ENCODE data around the gene MBD4.
"Not testable (repeated sequence)": the region's sequence is repeated elsewhere in the genome, so short reads cannot be mapped to it uniquely, and the experiment has no call there.

The MBD4 gene

DNA sequence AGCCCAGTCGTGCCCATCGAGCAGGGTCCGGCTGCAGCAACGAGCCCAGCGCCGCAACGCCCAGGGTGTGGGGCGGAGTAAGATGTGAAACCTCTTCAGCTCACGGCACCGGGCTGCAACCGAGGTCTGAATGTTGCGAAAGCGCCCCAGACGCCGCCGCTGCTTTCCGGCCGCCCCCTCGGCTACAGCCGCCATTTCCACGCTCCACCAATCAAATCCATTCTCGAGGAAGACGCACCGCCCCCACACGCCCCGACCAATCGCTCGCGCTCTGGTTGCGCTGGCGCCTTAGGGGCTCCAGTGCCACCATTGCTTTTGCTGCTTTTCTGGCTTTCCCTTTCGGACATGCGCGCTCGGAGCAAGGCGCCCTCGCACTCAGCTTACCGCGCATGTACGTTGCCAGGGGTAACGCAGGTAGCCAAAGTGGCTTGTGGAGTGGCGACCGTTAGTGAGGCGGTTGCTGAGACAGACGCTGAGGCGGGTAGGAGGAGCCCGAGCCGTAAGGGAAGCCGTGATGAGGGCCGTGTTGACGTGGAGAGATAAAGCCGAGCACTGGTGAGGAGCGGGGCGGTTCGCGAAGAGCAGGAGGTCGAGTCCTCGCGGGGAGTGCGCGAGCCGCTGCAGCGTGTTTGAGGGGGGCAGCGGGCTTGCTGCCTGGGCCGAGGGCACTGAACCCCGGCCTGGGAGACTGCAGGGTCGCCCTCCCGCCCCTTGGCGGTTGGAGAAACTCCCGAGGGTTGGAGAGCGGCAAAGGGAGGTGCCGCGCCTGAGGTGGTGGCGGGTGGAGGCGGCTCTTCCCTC lies at the start of gene MBD4, which contains the start of gene IFT122:
Gene MBD4, minus strand, starts transcription at position 132 of the 801 bp plus-strand sequence. Its CDS starts 115 bp downstream, at position 17.
Gene IFT122, plus strand, starts transcription at position 408 of the 801 bp plus-strand sequence. Its CDS starts 107 bp downstream, at position 515.
- peak; percentile 99 for DNase-seq (ENCODE audit: low spot score)

DNA sequence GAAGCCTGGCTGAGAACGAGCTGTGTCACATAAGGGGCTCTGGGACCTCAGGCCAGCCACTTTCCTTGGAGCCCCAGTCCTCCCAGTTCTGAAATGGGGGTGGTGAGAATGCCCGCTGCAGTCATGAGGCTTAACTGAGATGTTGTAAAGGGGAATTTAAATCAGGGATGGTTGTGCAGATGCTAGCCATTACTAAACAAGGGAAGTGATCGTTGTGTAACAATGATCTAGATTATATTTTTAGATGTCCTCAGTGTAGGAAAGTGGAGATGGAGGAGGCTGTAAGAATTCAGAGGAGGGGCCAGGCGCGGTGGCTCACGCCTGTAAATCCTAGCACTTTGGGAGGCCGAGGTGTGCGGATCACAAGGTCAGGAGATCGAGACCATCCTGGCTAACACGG lies 49.5 kb upstream of the MBD4 start:
- not testable (repeated sequence) for DNase-seq (ENCODE audit: low spot score)

DNA sequence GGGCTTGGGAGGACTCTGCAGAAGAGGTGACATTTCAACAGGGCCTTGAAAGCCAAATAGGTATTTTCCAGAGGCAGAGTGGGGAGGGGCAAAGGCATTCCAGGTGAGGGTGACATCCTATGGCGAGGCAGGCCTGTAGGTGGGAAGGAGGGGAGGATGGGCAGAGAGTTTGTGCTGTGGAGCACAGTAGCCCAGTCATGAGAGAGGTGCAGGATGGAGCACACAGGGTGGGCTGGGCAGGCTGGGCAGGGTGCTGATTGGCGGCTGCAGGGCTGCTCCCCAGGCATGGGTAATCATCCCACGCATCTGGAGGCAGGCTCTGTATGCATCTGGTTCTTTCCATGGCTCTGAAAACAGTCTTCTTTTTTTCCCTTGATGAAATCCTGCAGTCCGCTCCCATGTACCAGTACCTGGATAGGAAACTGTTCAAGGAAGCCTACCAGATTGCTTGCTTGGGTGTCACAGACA lies 48.2 kb upstream of the MBD4 start:
- DNase-seq (ENCODE audit: low spot score): not testable (repeated sequence)

DNA sequence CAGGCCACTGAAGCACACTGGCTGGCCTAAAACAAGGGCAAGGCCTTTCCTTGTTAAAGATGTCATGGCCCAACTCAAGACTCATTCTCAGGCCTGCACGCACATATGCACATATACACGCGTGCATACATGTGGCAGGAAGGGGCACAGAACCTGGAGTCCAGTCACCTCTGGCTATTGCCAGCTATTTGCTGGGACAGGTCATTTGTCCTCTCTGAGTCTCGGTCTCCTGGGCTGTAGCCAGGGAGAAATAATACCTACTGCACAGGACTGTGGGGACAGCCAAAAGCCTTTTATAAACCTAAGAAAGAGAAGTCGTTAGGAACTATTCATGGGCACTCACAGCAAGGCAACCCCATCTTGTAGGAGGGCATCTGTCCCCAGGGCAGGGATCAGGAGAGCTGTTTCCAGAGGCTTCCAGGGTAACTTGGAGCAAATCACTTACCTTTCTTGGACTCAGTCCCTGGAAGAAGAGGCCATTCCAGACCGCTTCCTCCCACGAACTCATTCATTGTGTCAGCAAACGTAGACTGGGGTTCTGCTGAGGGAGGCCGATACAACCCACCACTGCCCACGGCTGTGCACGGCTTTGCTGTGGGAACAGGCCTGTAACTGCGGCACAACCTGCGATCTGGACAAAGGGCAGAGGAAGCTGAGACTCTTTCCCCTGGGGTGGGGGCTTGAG lies 47.6 kb upstream of the MBD4 start:
- DNase-seq (ENCODE audit: low spot score): no peak

DNA sequence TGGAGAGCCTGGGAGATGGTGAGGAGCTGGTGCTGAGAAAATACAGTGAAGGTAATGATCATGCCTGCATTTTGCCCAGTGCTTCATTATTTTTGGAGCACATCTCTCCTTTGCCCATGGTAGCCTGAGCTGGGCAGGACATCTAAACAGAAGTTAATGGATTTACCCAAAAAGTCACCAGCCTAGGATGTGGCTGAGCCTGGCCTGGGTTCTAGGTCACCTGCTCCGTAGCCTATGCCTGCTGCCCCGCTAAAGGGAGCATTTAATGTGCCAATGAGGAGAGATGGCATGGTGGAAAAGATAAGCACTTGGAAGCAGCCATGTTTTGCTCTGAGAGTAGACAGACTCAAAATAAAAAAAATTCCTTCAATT lies 46.9 kb upstream of the MBD4 start:
- no peak for DNase-seq (ENCODE audit: low spot score)

DNA sequence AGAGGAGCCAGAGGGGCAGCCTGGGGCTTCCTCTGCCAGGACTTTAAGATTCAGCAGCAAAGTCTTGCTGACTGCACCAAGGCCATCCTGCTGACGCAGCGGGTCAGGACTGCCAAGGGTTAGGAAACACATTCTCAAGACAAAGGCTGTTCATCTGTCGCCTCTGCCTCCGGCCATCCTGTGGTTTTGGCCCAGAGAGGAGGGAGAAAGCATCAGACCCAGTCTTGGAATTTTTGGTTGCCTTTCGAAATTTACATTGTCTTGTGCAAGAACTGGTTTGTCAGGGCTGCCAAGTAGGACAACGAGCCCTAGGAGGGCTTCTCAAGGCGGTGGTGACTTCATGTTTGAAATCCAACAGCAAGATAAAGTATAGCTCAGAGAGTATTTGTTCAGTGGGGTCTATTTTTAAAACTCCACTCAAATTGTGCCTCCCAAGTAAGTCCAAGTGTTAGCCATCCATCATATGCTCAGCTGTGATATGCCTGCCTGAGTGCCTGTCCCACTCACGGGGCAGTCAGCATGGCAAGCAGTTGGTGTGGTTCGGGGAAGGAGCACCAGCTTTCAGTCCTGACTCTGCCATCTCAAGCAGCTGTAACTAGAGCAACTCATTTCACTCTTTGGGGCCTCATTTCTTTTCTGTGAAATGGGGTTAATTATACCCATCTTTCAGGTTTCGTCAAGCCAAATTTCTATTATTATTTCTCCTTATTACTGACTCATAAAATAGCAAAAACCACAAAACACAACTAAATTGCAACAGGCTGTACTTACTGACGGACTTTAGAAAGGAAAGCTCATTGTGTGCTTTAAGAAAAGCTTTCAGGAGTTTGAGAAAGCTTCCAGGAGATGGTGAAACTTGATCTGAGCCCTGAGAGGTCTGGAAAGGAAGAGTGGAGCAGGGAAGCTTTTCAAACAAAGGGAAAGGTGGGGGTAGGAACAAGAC lies 46.2 kb upstream of the MBD4 start:
- peak; percentile 94 for DNase-seq (ENCODE audit: low spot score)

GRCh38 chr3:129485146-129485545 lies 45.4 kb upstream of the MBD4 start:
- not testable (repeated sequence) for DNase-seq (ENCODE audit: low spot score)

- no peak for DNase-seq (ENCODE audit: low spot score)
Observed at GRCh38 chr3:129483870-129484269, 44.1 kb upstream of the MBD4 start.

DNA sequence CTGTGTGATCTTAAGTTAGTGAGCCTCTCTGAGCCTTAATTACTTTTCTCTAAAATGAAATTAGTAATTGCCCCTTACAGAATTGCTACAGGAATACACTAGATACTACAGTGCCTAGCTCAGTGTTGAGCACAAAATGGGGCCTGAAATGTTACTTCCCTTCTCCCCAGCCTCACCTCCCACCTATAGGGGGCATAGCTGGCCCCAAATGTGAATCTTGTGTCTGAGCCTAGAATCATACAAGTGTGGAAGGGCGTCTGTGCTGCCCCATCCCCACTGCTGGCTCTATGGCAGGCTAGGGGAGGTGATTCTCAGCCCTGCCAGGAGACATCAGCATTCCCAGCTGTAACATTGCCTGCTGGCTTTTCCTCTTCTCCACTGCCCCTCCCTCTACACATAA lies 43.0 kb upstream of the MBD4 start:
- DNase-seq (ENCODE audit: low spot score): no peak

GRCh38 chr3:129481766-129482332 lies 42.1 kb upstream of the MBD4 start:
- peak; percentile 63 for DNase-seq (ENCODE audit: low spot score)

GRCh38 chr3:129481225-129481765 lies 41.5 kb upstream of the MBD4 start:
- DNase-seq (ENCODE audit: low spot score): not testable (repeated sequence)

GRCh38 chr3:129476586-129476985 lies 36.8 kb upstream of the MBD4 start:
- no peak for DNase-seq (ENCODE audit: low spot score)

GRCh38 chr3:129475863-129476262 lies 36.1 kb upstream of the MBD4 start:
- DNase-seq (ENCODE audit: low spot score): no peak

DNA sequence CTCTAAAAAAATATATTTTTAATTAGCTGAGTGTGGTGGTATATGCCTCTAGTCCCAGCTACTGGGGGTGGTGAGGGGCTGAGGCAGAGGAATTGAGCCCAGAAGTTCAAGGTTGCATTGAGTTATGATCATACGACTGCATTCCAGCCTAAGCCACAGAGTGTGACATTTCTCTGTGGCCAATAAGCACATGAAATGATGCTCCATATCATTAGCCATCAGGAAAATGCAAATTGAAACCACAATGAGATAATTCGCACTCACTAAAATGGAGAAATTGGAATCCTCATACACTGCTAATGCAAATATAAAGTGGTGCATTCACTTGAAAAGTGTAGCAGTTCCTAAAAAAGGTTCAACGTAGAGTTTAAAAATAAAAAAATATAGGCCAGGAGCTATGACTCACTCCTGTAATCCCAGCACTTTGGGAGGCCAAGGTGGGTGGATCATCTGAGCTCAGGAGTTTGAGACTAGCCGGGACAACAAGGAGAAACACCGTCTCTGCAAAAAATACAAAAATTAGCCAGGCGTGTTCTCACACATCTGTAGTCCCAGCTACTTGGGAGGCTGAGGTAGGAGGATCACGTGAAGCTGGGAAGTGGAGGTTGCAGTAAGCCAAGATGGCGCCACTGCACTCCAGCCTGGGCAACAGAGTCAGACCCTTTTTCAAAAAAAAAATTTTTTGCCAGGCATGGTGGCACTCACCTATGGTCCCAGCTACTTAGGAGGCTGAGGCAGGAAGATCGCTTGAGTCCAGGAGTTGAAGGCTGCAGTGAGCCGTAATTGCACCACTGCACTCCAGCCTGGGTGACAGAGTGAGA lies 35.4 kb upstream of the MBD4 start:
- DNase-seq (ENCODE audit: low spot score): no peak

GRCh38 chr3:129473769-129474152 lies 34.0 kb upstream of the MBD4 start:
- no peak for DNase-seq (ENCODE audit: low spot score)

DNA sequence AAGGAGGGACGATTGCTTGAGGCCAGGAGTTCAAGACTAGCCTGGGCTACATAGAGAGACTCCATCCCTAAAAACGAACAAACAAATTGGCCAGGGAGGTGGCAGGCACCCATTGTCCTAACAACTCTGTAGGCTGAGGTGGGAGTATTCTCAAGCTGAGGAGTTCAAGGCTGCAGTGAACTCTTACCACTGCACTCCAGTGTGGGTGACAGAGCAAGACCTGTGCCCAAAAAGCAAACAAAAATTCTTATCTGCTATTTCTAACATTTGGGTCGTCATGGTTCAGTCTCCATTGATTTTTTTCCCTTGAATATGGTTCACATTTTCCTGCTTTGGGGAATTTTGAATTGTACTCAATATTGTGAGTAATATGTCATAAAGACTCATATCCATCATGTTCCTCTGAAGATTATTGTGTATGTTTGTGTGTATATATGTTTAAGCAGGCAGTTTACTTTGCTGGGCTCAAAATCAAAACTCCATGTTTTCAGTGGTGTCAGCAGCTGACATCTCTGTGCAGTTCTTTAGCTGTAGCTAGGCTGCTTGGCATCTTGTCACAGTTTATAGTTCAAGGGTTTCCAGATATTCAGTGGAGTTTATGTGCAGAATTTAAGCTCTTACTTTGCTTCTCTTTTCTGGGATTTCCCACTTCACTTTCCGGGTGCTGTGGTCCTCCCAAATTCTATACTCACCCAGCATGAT lies 33.5 kb upstream of the MBD4 start:
- DNase-seq (ENCODE audit: low spot score): no peak

DNA sequence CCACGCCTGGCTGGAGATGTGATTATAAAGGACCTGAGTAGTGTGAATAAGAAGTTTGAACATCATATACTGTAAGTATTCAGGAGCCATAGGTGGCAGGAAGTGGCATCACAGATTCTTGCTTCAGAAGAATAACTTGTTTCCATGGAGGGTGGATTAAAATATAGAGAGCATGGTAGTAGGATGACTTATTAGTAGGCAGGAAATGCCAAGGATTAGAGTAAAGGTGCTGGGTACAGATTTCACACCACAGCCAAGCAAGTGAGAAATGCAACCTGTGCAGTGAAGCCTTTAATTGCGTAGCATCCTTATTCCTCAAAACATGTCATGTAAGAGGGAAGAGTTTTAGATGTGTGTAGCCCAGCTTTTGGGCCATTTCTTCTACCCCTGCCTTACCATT lies 31.1 kb upstream of the MBD4 start:
- no peak for DNase-seq (ENCODE audit: low spot score)

GRCh38 chr3:129469026-129469425 lies 29.3 kb upstream of the MBD4 start:
- DNase-seq (ENCODE audit: low spot score): no peak

DNA sequence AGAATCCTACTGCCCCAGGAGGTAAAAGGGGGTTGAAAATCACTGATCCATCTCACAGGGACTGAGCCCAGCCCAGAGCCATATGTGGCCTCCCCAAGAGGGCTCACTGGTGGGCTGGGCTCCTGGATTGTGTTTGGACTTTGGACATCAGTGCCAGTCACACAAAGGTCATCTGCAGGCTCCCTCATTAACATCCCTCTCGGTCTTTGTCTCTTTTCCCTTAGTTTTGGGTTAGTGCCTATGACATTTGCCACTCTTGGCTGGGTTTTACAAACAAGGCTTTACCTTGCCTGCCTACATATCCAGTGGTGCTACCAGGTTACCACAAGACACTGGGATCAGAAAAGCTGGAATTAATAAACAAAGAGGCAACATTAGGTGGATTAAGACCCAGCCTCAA lies 28.2 kb upstream of the MBD4 start:
- DNase-seq (ENCODE audit: low spot score): no peak

DNA sequence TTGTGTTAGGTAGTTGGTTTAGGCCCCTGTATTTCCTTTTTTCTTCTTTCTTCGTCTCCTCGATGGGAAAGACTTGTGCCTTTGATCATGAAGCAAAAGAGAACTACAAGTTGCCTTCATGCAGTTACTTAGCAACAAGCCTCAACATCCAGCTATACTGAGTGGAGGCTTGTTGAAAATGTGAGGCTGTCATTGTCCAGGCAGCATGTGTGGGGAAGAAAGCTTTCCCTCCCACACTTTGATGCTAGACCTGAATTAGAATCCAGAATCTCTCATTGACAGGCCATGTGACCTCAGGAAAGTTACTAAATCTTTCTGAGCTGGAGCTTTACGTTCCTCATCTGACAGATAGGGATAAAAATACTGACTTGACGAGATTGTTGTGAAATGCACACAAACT lies 24.0 kb upstream of the MBD4 start:
- no peak for DNase-seq (ENCODE audit: low spot score)

Measured in GM03348 (cell line).